ENCODE measurements around the gene HUNK. TPM values are rescaled to one million over a fixed set of nuclear protein-coding genes. Genes with fewer than 3 reads are reported as not detected.
"Not testable (repeated sequence)": the region's sequence is repeated elsewhere in the genome, so short reads cannot be mapped to it uniquely, and the experiment has no call there.

Gene HUNK
- total and polyA plus RNA-seq, 7 experiments from 2014 or later: 0.16 to 0.54 (median 0.30) TPM; not detected in 4

DNA sequence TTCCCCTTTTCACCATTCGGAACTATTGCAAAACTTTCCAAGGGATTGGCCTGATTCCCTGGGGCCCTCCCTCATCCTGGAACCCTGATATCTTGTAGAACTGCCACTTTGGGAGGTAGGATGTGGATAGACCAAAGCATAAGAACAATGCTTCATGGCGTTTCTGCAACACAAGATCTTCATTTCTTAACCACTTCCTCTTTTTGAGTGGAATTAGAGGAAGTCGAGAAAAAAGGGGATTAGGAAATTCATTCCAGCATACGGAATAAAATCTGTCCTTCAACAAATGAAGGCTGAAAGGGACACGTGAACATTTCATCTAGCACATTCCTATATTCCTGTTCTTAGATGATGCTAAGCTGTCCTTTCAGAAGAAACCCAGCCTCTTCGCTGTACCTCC lies 149.3 kb downstream of the HUNK start:
- intact Hi-C loops (cut with micrococcal nuclease): no loop called here
- POLR2A ChIA-PET: no interaction called here

DNA sequence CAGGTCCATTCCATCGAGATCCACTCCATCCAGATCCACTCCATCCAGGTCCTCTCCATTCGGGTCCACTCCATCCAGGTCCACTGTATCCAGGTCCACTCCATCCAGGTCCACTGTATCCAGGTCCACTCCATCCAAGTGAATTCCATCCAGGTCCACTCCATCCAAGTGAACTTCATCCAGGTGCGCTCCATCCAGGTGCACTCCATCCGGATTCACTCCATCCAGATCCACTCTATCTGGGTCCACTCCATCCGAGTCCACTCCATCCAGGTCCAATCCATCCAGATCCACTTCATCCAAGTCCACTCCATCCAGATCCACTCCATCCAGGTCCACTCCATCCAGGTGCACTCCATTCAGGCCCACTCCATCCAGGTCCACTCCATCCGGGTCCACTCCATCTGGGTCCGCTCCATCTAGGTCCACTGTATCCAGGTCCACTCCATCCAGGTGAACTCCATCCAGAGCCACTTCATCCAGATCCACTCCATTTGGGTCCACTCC lies 157.4 kb downstream of the HUNK start:
- Histone ChIP-seq H3K4me1 (ENCODE audit: control insufficient read depth in 2 of 2, insufficient read depth in 2 of 2, low read length in 2 of 2) (no peaks in the 10 kb centered on the region), H3K27me3 (ENCODE audit: control insufficient read depth in 2 of 2, insufficient read depth in 2 of 2, low read length in 2 of 2) (no peaks in the 10 kb centered on the region), H3K36me3 (ENCODE audit: control insufficient read depth in 2 of 3, insufficient read depth in 3 of 3, low read length in 3 of 3) (no peaks in the 10 kb centered on the region), H3K27ac (ENCODE audit: low read depth, low read length) (no peak overlapping the region), H3K9me3 (ENCODE audit: control insufficient read depth in 2 of 3, low read length in 3 of 3) (no peaks in the 10 kb centered on the region), H3K4me3 (ENCODE audit: low read length) (no peak overlapping the region)
- H3K4me3 Mint-ChIP-seq: no peak overlapping the region
- ChIA-PET CTCF (no interaction called here), POLR2A (no interaction called here)
- no peaks in the 10 kb centered on the region for H3K36me3 Mint-ChIP-seq
- H3K4me1 Mint-ChIP-seq: no peaks in the 10 kb centered on the region
- no peak for DNase-seq
- intact Hi-C loops (cut with micrococcal nuclease): no loop called here
- H3K9me3 Mint-ChIP-seq: peaks cover 0 to 8% (median 0%) of the 10 kb centered on the region in 11 donors
- H3K27ac Mint-ChIP-seq: no peak overlapping the region
- peaks cover 0 to 14% (median 8%) of the 10 kb centered on the region in 5 donors for H3K27me3 Mint-ChIP-seq
- no peak for ATAC-seq

More for the DNA sequence above, 149.3 kb downstream of the HUNK start:
- Histone ChIP-seq H3K9me3 (ENCODE audit: control insufficient read depth in 2 of 3, low read length in 3 of 3) (no peaks in the 10 kb centered on the region), H3K4me1 (ENCODE audit: control insufficient read depth in 2 of 2, insufficient read depth in 2 of 2, low read length in 2 of 2) (no peaks in the 10 kb centered on the region), H3K27me3 (ENCODE audit: control insufficient read depth in 2 of 2, insufficient read depth in 2 of 2, low read length in 2 of 2) (no peaks in the 10 kb centered on the region), H3K27ac (ENCODE audit: low read depth, low read length) (no peak overlapping the region), H3K4me3 (ENCODE audit: low read length) (no peak overlapping the region), H3K36me3 (ENCODE audit: control insufficient read depth in 2 of 3, insufficient read depth in 3 of 3, low read length in 3 of 3) (no peaks in the 10 kb centered on the region)
- Mint-ChIP-seq H3K4me1 (peaks cover 0 to 2% (median 0%) of the 10 kb centered on the region in 7 donors), H3K9me3 (peaks cover 0 to 2% (median 0%) of the 10 kb centered on the region in 11 donors), H3K27ac (no peak overlapping the region), H3K36me3 (no peaks in the 10 kb centered on the region), H3K27me3 (peaks cover 0 to 10% (median 0%) of the 10 kb centered on the region in 5 donors), H3K4me3 (no peak overlapping the region)
- ATAC-seq: no peak
- CTCF ChIA-PET: no interaction called here
- DNase-seq: no peak

DNA sequence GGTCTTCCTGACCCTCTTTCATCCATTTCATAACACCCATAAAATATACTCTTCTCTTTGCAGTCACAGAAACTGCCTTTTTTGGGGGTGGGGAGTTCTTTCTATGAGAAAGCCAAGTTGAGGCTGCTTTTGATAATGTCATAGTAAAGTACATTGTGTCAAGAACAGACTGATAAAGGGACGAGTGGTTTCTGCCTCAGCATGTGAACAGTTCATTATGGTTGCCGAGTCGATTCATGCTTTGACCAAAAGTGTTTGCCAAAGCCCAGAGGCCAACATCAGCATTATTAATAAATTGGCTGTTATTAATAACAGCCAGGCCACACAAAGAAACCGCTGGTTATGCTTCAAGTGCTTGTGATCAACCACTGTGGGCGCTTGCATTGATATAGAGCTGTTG lies 162.0 kb downstream of the HUNK start:
- Histone ChIP-seq H3K4me3 (ENCODE audit: low read length) (no peak overlapping the region), H3K36me3 (ENCODE audit: control insufficient read depth in 2 of 3, insufficient read depth in 3 of 3, low read length in 3 of 3) (no peaks in the 10 kb centered on the region), H3K9me3 (ENCODE audit: control insufficient read depth in 2 of 3, low read length in 3 of 3) (no peaks in the 10 kb centered on the region), H3K27ac (ENCODE audit: low read depth, low read length) (no peak overlapping the region), H3K27me3 (ENCODE audit: control insufficient read depth in 2 of 2, insufficient read depth in 2 of 2, low read length in 2 of 2) (no peaks in the 10 kb centered on the region), H3K4me1 (ENCODE audit: control insufficient read depth in 2 of 2, insufficient read depth in 2 of 2, low read length in 2 of 2) (no peaks in the 10 kb centered on the region)
- CTCF ChIA-PET: no interaction called here
- Mint-ChIP-seq H3K27me3 (peaks cover 0 to 31% (median 16%) of the 10 kb centered on the region in 5 donors), H3K36me3 (no peaks in the 10 kb centered on the region), H3K9me3 (peaks cover 0 to 7% (median 1%) of the 10 kb centered on the region in 11 donors), H3K4me1 (no peaks in the 10 kb centered on the region), H3K4me3 (no peak overlapping the region), H3K27ac (no peak overlapping the region)
- ATAC-seq (no peak), DNase-seq (no peak)
- POLR2A ChIA-PET: interaction anchor here (0.6 kb wide), 1 partner anchor 309 kb away, joined by 3 read pairs; no protein-coding TSS in a partner anchor
- intact Hi-C loops (cut with micrococcal nuclease): no loop called here

DNA sequence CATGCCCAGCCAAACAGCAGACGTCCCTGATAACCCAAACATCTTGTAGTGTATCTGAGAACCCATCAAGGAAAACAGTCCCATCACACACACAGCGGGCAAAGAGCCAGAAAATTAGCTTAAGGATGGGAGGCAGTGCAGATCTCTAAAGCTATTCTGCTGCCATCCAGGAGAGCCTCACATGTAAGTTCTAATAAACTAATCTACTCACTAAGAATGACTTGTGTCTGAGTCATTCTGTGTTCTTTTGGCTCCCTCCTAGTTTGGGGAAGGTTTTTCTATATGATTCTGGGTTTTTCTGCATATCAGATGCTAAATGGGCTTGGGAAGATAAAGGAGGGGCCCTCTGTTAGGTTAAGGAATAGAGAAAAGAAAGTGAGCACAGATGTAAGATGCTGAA lies 162.8 kb downstream of the HUNK start:
- ChIA-PET POLR2A (no interaction called here), CTCF (no interaction called here)
- Mint-ChIP-seq H3K27me3 (peaks cover 0 to 31% (median 14%) of the 10 kb centered on the region in 5 donors), H3K4me1 (no peaks in the 10 kb centered on the region), H3K4me3 (no peak overlapping the region), H3K36me3 (no peaks in the 10 kb centered on the region), H3K9me3 (peaks cover 0 to 1% (median 0%) of the 10 kb centered on the region in 11 donors), H3K27ac (no peak overlapping the region)
- H3K27ac ChIP-seq (ENCODE audit: low read depth, low read length): no peak overlapping the region
- H3K27me3 ChIP-seq (ENCODE audit: control insufficient read depth in 2 of 2, insufficient read depth in 2 of 2, low read length in 2 of 2): no peaks in the 10 kb centered on the region
- H3K9me3 ChIP-seq (ENCODE audit: control insufficient read depth in 2 of 3, low read length in 3 of 3): no peaks in the 10 kb centered on the region
- no peak for DNase-seq
- intact Hi-C loops (cut with micrococcal nuclease): no loop called here
- no peak for ATAC-seq
- H3K4me3 ChIP-seq (ENCODE audit: low read length): no peak overlapping the region
- no peaks in the 10 kb centered on the region for H3K4me1 ChIP-seq (ENCODE audit: control insufficient read depth in 2 of 2, insufficient read depth in 2 of 2, low read length in 2 of 2)
- H3K36me3 ChIP-seq (ENCODE audit: control insufficient read depth in 2 of 3, insufficient read depth in 3 of 3, low read length in 3 of 3): no peaks in the 10 kb centered on the region

DNA sequence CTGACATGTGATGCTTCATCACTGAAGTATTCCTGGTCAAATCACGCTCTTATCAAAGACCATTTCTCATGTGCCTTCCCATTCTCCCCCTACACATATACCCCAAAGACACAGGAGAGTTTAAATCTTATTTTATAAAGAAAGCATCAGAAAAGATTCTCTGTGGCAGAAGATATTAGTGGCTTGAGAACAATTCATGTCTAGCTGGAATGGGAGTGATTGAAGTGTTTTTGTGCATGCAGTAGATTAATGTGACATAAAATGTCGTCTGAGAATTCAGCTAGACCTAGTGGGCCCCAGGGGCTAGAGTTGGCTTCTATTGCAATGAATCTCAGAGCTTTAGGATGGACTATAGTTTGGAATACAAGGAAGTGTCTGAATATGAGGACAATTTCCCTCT lies 163.9 kb downstream of the HUNK start:
- ATAC-seq: no peak
- no peak for DNase-seq
- Histone ChIP-seq H3K36me3 (ENCODE audit: control insufficient read depth in 2 of 3, insufficient read depth in 3 of 3, low read length in 3 of 3) (no peaks in the 10 kb centered on the region), H3K4me3 (ENCODE audit: low read length) (no peak overlapping the region), H3K4me1 (ENCODE audit: control insufficient read depth in 2 of 2, insufficient read depth in 2 of 2, low read length in 2 of 2) (no peaks in the 10 kb centered on the region), H3K9me3 (ENCODE audit: control insufficient read depth in 2 of 3, low read length in 3 of 3) (no peaks in the 10 kb centered on the region), H3K27ac (ENCODE audit: low read depth, low read length) (no peak overlapping the region), H3K27me3 (ENCODE audit: control insufficient read depth in 2 of 2, insufficient read depth in 2 of 2, low read length in 2 of 2) (no peaks in the 10 kb centered on the region)
- Mint-ChIP-seq H3K4me1 (no peaks in the 10 kb centered on the region), H3K4me3 (no peak overlapping the region), H3K36me3 (no peaks in the 10 kb centered on the region), H3K27ac (no peak overlapping the region), H3K27me3 (peaks cover 0 to 42% (median 19%) of the 10 kb centered on the region in 5 donors), H3K9me3 (peaks cover 0 to 5% (median 0%) of the 10 kb centered on the region in 11 donors)
- intact Hi-C loops (cut with micrococcal nuclease): no loop called here
- ChIA-PET POLR2A (no interaction called here), CTCF (no interaction called here)

DNA sequence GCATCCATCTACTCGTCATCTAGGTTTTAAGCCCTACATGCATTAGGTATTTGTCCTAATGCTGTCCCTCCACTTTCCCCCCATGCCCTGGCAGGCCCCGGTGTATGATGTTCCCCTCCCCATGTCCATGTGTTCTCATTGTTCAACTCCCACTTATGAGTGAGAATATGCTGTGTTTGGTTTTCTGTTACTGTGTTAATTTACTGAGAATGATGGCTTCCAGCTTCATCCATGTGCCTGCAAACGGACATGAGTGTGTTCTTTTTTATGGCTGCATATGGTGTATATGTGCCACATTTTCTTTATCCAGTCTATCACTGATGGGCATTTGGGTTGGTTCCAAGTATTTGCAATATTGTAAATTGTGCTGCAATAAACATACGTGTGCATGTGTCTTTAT lies 165.9 kb downstream of the HUNK start:
- intact Hi-C loops (cut with micrococcal nuclease); CTCF ChIA-PET; H3K4me1 ChIP-seq (ENCODE audit: control insufficient read depth in 2 of 2, insufficient read depth in 2 of 2, low read length in 2 of 2); H3K4me3 Mint-ChIP-seq; H3K27ac ChIP-seq (ENCODE audit: low read depth, low read length); ATAC-seq; DNase-seq; POLR2A ChIA-PET; H3K27me3 ChIP-seq (ENCODE audit: control insufficient read depth in 2 of 2, insufficient read depth in 2 of 2, low read length in 2 of 2); H3K4me3 ChIP-seq (ENCODE audit: low read length); H3K4me1 Mint-ChIP-seq; H3K9me3 ChIP-seq (ENCODE audit: control insufficient read depth in 2 of 3, low read length in 3 of 3); H3K27ac Mint-ChIP-seq; H3K36me3 Mint-ChIP-seq; H3K36me3 ChIP-seq (ENCODE audit: control insufficient read depth in 2 of 3, insufficient read depth in 3 of 3, low read length in 3 of 3): not testable (repeated sequence)
- peaks cover 0 to 42% (median 20%) of the 10 kb centered on the region in 5 donors for H3K27me3 Mint-ChIP-seq
- H3K9me3 Mint-ChIP-seq: peaks cover 0 to 18% (median 0%) of the 10 kb centered on the region in 11 donors

DNA sequence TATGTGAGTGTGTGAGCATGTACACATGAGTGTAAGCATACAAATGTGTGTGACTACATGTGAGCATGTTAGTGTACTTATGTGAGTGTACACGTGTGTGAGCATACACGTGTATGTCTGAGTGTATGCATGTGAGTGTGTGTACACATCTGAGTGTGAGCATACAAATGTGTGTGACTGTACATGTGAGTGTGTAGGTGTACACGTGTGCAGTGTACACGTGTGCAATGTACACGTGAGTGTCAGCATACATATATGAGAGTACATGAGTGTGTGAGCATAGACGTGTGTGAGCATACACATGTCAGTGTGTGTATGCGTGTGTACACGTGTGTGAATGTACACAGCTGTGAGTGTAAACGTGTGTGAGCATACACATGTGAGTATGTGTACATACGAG lies 170.6 kb downstream of the HUNK start:
- Mint-ChIP-seq H3K9me3 (peaks cover 0 to 18% (median 2%) of the 10 kb centered on the region in 11 donors), H3K27ac (no peak overlapping the region), H3K4me1 (peaks cover 0 to 7% (median 0%) of the 10 kb centered on the region in 7 donors), H3K36me3 (no peaks in the 10 kb centered on the region), H3K4me3 (no peak overlapping the region), H3K27me3 (peaks cover 0 to 30% (median 15%) of the 10 kb centered on the region in 5 donors)
- H3K36me3 ChIP-seq (ENCODE audit: control insufficient read depth in 2 of 3, insufficient read depth in 3 of 3, low read length in 3 of 3): no peaks in the 10 kb centered on the region
- no peak overlapping the region for H3K27ac ChIP-seq (ENCODE audit: low read depth, low read length)
- no peak for DNase-seq
- ATAC-seq: no peak
- ChIA-PET CTCF (no interaction called here), POLR2A (no interaction called here)
- no peaks in the 10 kb centered on the region for H3K27me3 ChIP-seq (ENCODE audit: control insufficient read depth in 2 of 2, insufficient read depth in 2 of 2, low read length in 2 of 2)
- no peaks in the 10 kb centered on the region for H3K9me3 ChIP-seq (ENCODE audit: control insufficient read depth in 2 of 3, low read length in 3 of 3)
- H3K4me3 ChIP-seq (ENCODE audit: low read length): no peak overlapping the region
- H3K4me1 ChIP-seq (ENCODE audit: control insufficient read depth in 2 of 2, insufficient read depth in 2 of 2, low read length in 2 of 2): no peaks in the 10 kb centered on the region
- intact Hi-C loops (cut with micrococcal nuclease): no loop called here
